Muscle layer of duodenum (tissue), 2 donors: Measurements from ENCODE around the gene LDLRAD4.

Experiments
- H3K27ac ChIP-seq: one replicate; pipeline ENCODE4 v1.7.0; 2013; ENCODE audit warnings: mild to moderate bottlenecking, low read length
- H3K27me3 ChIP-seq: one replicate; pipeline ENCODE4 v1.7.0; 2013; ENCODE audit warnings: low read depth, mild to moderate bottlenecking, control low read depth, low read length
- H3K36me3 ChIP-seq, 2 donors: one replicate each; pipeline ENCODE4 v1.7.0; 2013; ENCODE audit warnings: low read length in 2 of 2, control low read depth in 1 of 2, mild to moderate bottlenecking in 1 of 2; ENCODE audit not compliant: insufficient read depth in 2 of 2, control insufficient read depth in 1 of 2
- H3K4me1 ChIP-seq, 2 donors: one replicate each; pipeline ENCODE4 v1.7.0; 2013; ENCODE audit warnings: low read length in 2 of 2, mild to moderate bottlenecking in 2 of 2, control low read depth in 1 of 2, moderate library complexity in 1 of 2; ENCODE audit not compliant: insufficient read depth in 2 of 2, control insufficient read depth in 1 of 2
- H3K4me3 ChIP-seq, 2 donors: one replicate each; pipeline ENCODE4 v1.7.0; 2013; ENCODE audit warnings: low read length in 2 of 2, low read depth in 1 of 2, mild to moderate bottlenecking in 1 of 2
- H3K9me3 ChIP-seq, 2 donors: one replicate each; pipeline ENCODE4 v1.7.0; 2013; ENCODE audit warnings: low read length in 2 of 2, control low read depth in 1 of 2, mild to moderate bottlenecking in 1 of 2; ENCODE audit not compliant: control insufficient read depth in 1 of 2
- donor health status: healthy.

Gene LDLRAD4

GRCh38 chr18:13452388-13452811 is 233.8 kb downstream of the LDLRAD4 start:
- Histone ChIP-seq H3K27ac (no peak overlapping the region), H3K36me3 (no peaks in the 10 kb centered on the region), H3K4me3 (no peak overlapping the region), H3K4me1 (peaks cover 0 to 20% of the 10 kb centered on the region in 2 donors), H3K27me3 (no peaks in the 10 kb centered on the region), H3K9me3 (no peaks in the 10 kb centered on the region)

GRCh38 chr18:13452871-13453680 is 234.5 kb downstream of the LDLRAD4 start:
- Histone ChIP-seq H3K27ac (no peak overlapping the region), H3K27me3 (no peaks in the 10 kb centered on the region), H3K36me3 (no peaks in the 10 kb centered on the region), H3K4me3 (no peak overlapping the region), H3K4me1 (peaks cover 0 to 16% of the 10 kb centered on the region in 2 donors), H3K9me3 (no peaks in the 10 kb centered on the region)

- Histone ChIP-seq H3K4me1 (peaks cover 0 to 13% of the 10 kb centered on the region in 2 donors), H3K27ac (no peak overlapping the region), H3K4me3 (no peak overlapping the region), H3K36me3 (no peaks in the 10 kb centered on the region), H3K27me3 (no peaks in the 10 kb centered on the region), H3K9me3 (no peaks in the 10 kb centered on the region)
Measured at GRCh38 chr18:13453714-13454113, 235.2 kb downstream of the LDLRAD4 start.

GRCh38 chr18:13454363-13455150 is 236.0 kb downstream of the LDLRAD4 start:
- no peak overlapping the region for H3K4me3 ChIP-seq
- H3K4me1 ChIP-seq: peaks cover 0 to 13% of the 10 kb centered on the region in 2 donors
- no peaks in the 10 kb centered on the region for H3K9me3 ChIP-seq
- H3K27me3 ChIP-seq: no peaks in the 10 kb centered on the region
- H3K36me3 ChIP-seq: no peaks in the 10 kb centered on the region
- no peak overlapping the region for H3K27ac ChIP-seq

- H3K27me3 ChIP-seq: no peaks in the 10 kb centered on the region
- H3K36me3 ChIP-seq: no peaks in the 10 kb centered on the region
- H3K4me3 ChIP-seq: no peak overlapping the region
- H3K27ac ChIP-seq: no peak overlapping the region
- H3K4me1 ChIP-seq: peaks cover 0 to 13% of the 10 kb centered on the region in 2 donors
- H3K9me3 ChIP-seq: no peaks in the 10 kb centered on the region
Measured at GRCh38 chr18:13455471-13455870, 236.9 kb downstream of the LDLRAD4 start.

- Histone ChIP-seq H3K27ac (no peak overlapping the region), H3K36me3 (no peaks in the 10 kb centered on the region), H3K4me1 (peaks cover 0 to 13% of the 10 kb centered on the region in 2 donors), H3K9me3 (no peaks in the 10 kb centered on the region), H3K27me3 (no peaks in the 10 kb centered on the region), H3K4me3 (no peak overlapping the region)
Measured at GRCh38 chr18:13455960-13456481, 237.5 kb downstream of the LDLRAD4 start.

- H3K36me3 ChIP-seq: no peaks in the 10 kb centered on the region
- no peak overlapping the region for H3K27ac ChIP-seq
- peaks cover 0 to 11% of the 10 kb centered on the region in 2 donors for H3K4me1 ChIP-seq
- no peak overlapping the region for H3K4me3 ChIP-seq
- no peaks in the 10 kb centered on the region for H3K27me3 ChIP-seq
- H3K9me3 ChIP-seq: no peaks in the 10 kb centered on the region
Measured at GRCh38 chr18:13456736-13457271, 238.2 kb downstream of the LDLRAD4 start.

- Histone ChIP-seq H3K9me3 (no peaks in the 10 kb centered on the region), H3K4me3 (no peak overlapping the region), H3K4me1 (peaks cover 0 to 6% of the 10 kb centered on the region in 2 donors), H3K27ac (no peak overlapping the region), H3K36me3 (no peaks in the 10 kb centered on the region), H3K27me3 (no peaks in the 10 kb centered on the region)
Measured at GRCh38 chr18:13457327-13457726, 238.8 kb downstream of the LDLRAD4 start.

- H3K27me3 ChIP-seq: no peaks in the 10 kb centered on the region
- H3K9me3 ChIP-seq: no peaks in the 10 kb centered on the region
- no peaks in the 10 kb centered on the region for H3K36me3 ChIP-seq
- H3K4me1 ChIP-seq: no peaks in the 10 kb centered on the region
- no peak overlapping the region for H3K4me3 ChIP-seq
- H3K27ac ChIP-seq: no peak overlapping the region
Measured at GRCh38 chr18:13460946-13461345, 242.4 kb downstream of the LDLRAD4 start.

GRCh38 chr18:13461469-13461868 is 242.9 kb downstream of the LDLRAD4 start:
- Histone ChIP-seq H3K36me3 (no peaks in the 10 kb centered on the region), H3K9me3 (no peaks in the 10 kb centered on the region), H3K4me3 (no peak overlapping the region), H3K4me1 (no peaks in the 10 kb centered on the region), H3K27me3 (no peaks in the 10 kb centered on the region), H3K27ac (no peak overlapping the region)

- Histone ChIP-seq H3K27me3 (no peaks in the 10 kb centered on the region), H3K4me1 (no peaks in the 10 kb centered on the region), H3K27ac (no peak overlapping the region), H3K36me3 (no peaks in the 10 kb centered on the region), H3K4me3 (no peak overlapping the region), H3K9me3 (no peaks in the 10 kb centered on the region)
Measured at GRCh38 chr18:13461936-13462335, 243.4 kb downstream of the LDLRAD4 start.
